ENCODE results near the gene KIAA0232. TPM values are rescaled to one million over a fixed set of nuclear protein-coding genes. Genes with fewer than 3 reads are reported as not detected.

Gene KIAA0232
- polyA plus RNA-seq, 1 donor from 2014 or later: 9.3 TPM

- Mint-ChIP-seq H3K4me3 (no peak overlapping the region), H3K36me3 (no peaks in the 10 kb centered on the region), H3K4me1 (peaks cover 33 to 42% (median 40%) of the 10 kb centered on the region in 3 donors), H3K9me3 (no peaks in the 10 kb centered on the region), H3K27me3 (peaks cover 4% of the 10 kb centered on the region), H3K27ac (no peak overlapping the region)
Observed at GRCh38 chr4:6915041-6916005, 132.8 kb downstream of the KIAA0232 start.

GRCh38 chr4:6916069-6916586, 133.6 kb downstream of the KIAA0232 start:
- H3K27me3 Mint-ChIP-seq: no peaks in the 10 kb centered on the region

GRCh38 chr4:6916587-6917460, 134.3 kb downstream of the KIAA0232 start:
- peaks cover 23 to 35% (median 28%) of the 10 kb centered on the region in 3 donors for H3K4me1 Mint-ChIP-seq
- no peaks in the 10 kb centered on the region for H3K27me3 Mint-ChIP-seq
- H3K4me3 Mint-ChIP-seq: peak overlapping the region in 2 of 4 donors; percentile 76
- peak overlapping the region in 2 of 3 donors; percentile 35 to 78 for H3K27ac Mint-ChIP-seq
- no peaks in the 10 kb centered on the region for H3K9me3 Mint-ChIP-seq
- no peaks in the 10 kb centered on the region for H3K36me3 Mint-ChIP-seq

More at GRCh38 chr4:6916069-6916586, 133.6 kb downstream of the KIAA0232 start:
- H3K36me3 Mint-ChIP-seq: no peaks in the 10 kb centered on the region
- H3K4me3 Mint-ChIP-seq: peak overlapping the region in 2 of 4 donors; percentile 33 to 76
- H3K27ac Mint-ChIP-seq: peak overlapping the region in 2 of 3 donors; percentile 6 to 35
- no peaks in the 10 kb centered on the region for H3K9me3 Mint-ChIP-seq
- H3K4me1 Mint-ChIP-seq: peaks cover 26 to 38% (median 33%) of the 10 kb centered on the region in 3 donors

GRCh38 chr4:6917461-6918271, 135.1 kb downstream of the KIAA0232 start:
- peaks cover 1% of the 10 kb centered on the region for H3K36me3 Mint-ChIP-seq
- peaks cover 21 to 31% (median 23%) of the 10 kb centered on the region in 3 donors for H3K4me1 Mint-ChIP-seq
- no peaks in the 10 kb centered on the region for H3K9me3 Mint-ChIP-seq
- H3K27me3 Mint-ChIP-seq: no peaks in the 10 kb centered on the region
- H3K4me3 Mint-ChIP-seq: peak overlapping the region in 3 of 4 donors; percentile 69 to 76 (median 74)
- peak overlapping the region; percentile 40 to 94 (median 78) for H3K27ac Mint-ChIP-seq

GRCh38 chr4:6918338-6918737, 135.8 kb downstream of the KIAA0232 start:
- Mint-ChIP-seq H3K4me3 (peak overlapping the region in 3 of 4 donors; percentile 29 to 69 (median 34)), H3K27me3 (no peaks in the 10 kb centered on the region), H3K27ac (peak overlapping the region; percentile 40 to 94 (median 76))

GRCh38 chr4:6920171-6920570, 137.6 kb downstream of the KIAA0232 start:
- Mint-ChIP-seq H3K27ac (no peak overlapping the region), H3K4me3 (no peak overlapping the region), H3K9me3 (no peaks in the 10 kb centered on the region), H3K27me3 (no peaks in the 10 kb centered on the region), H3K4me1 (peaks cover 21 to 29% (median 23%) of the 10 kb centered on the region in 3 donors), H3K36me3 (peaks cover 3% of the 10 kb centered on the region)

More at GRCh38 chr4:6918338-6918737, 135.8 kb downstream of the KIAA0232 start:
- Mint-ChIP-seq H3K4me1 (peaks cover 21 to 29% (median 23%) of the 10 kb centered on the region in 3 donors), H3K9me3 (no peaks in the 10 kb centered on the region), H3K36me3 (peaks cover 2% of the 10 kb centered on the region)

- Mint-ChIP-seq H3K36me3 (peaks cover 6% of the 10 kb centered on the region), H3K4me1 (peaks cover 5 to 19% (median 7%) of the 10 kb centered on the region in 3 donors), H3K4me3 (no peak overlapping the region), H3K27me3 (no peaks in the 10 kb centered on the region), H3K27ac (no peak overlapping the region), H3K9me3 (no peaks in the 10 kb centered on the region)
Observed at GRCh38 chr4:6923507-6923906, 141.0 kb downstream of the KIAA0232 start.

- H3K4me3 Mint-ChIP-seq: no peak overlapping the region
- no peaks in the 10 kb centered on the region for H3K9me3 Mint-ChIP-seq
- H3K27me3 Mint-ChIP-seq: no peaks in the 10 kb centered on the region
- peaks cover 5 to 18% (median 7%) of the 10 kb centered on the region in 3 donors for H3K4me1 Mint-ChIP-seq
- peaks cover 6% of the 10 kb centered on the region for H3K36me3 Mint-ChIP-seq
- H3K27ac Mint-ChIP-seq: no peak overlapping the region
Observed at GRCh38 chr4:6924361-6924779, 141.8 kb downstream of the KIAA0232 start.

GRCh38 chr4:6925357-6925836, 142.9 kb downstream of the KIAA0232 start:
- Mint-ChIP-seq H3K4me3 (no peak overlapping the region), H3K27ac (no peak overlapping the region), H3K9me3 (no peaks in the 10 kb centered on the region)

GRCh38 chr4:6926081-6926480, 143.6 kb downstream of the KIAA0232 start:
- Mint-ChIP-seq H3K27ac (no peak overlapping the region), H3K9me3 (no peaks in the 10 kb centered on the region), H3K36me3 (peaks cover 9% of the 10 kb centered on the region), H3K4me1 (peaks cover 5 to 15% (median 7%) of the 10 kb centered on the region in 3 donors), H3K27me3 (no peaks in the 10 kb centered on the region), H3K4me3 (no peak overlapping the region)

More at GRCh38 chr4:6925357-6925836, 142.9 kb downstream of the KIAA0232 start:
- H3K36me3 Mint-ChIP-seq: peaks cover 9% of the 10 kb centered on the region
- no peaks in the 10 kb centered on the region for H3K27me3 Mint-ChIP-seq
- H3K4me1 Mint-ChIP-seq: peaks cover 5 to 16% (median 7%) of the 10 kb centered on the region in 3 donors

GRCh38 chr4:6926681-6927478, 144.4 kb downstream of the KIAA0232 start:
- H3K27me3 Mint-ChIP-seq: no peaks in the 10 kb centered on the region
- no peaks in the 10 kb centered on the region for H3K9me3 Mint-ChIP-seq
- H3K4me1 Mint-ChIP-seq: peaks cover 9 to 18% (median 9%) of the 10 kb centered on the region in 3 donors
- H3K36me3 Mint-ChIP-seq: peaks cover 9% of the 10 kb centered on the region
- no peak overlapping the region for H3K4me3 Mint-ChIP-seq
- H3K27ac Mint-ChIP-seq: no peak overlapping the region

GRCh38 chr4:6928081-6928480, 145.6 kb downstream of the KIAA0232 start:
- Mint-ChIP-seq H3K9me3 (no peaks in the 10 kb centered on the region), H3K4me1 (peaks cover 9 to 18% (median 9%) of the 10 kb centered on the region in 3 donors), H3K27ac (no peak overlapping the region), H3K36me3 (peaks cover 7% of the 10 kb centered on the region), H3K4me3 (no peak overlapping the region), H3K27me3 (no peaks in the 10 kb centered on the region)

GRCh38 chr4:6929339-6929811, 146.8 kb downstream of the KIAA0232 start:
- Mint-ChIP-seq H3K27me3 (no peaks in the 10 kb centered on the region), H3K4me3 (no peak overlapping the region), H3K4me1 (peaks cover 15 to 20% (median 17%) of the 10 kb centered on the region in 3 donors), H3K9me3 (peaks cover 0 to 2% (median 1%) of the 10 kb centered on the region in 3 donors), H3K36me3 (peaks cover 15% of the 10 kb centered on the region), H3K27ac (no peak overlapping the region)

All from IgD-negative memory B cell (primary cell).